Activated CD4-positive, alpha-beta T cell treated with anti-CD3 and anti-CD28 coated beads, Interleukin-2, amount 10 ng/mL, durations not matched to agents 24 days and 14 days (primary cell): ENCODE measurements around the gene IP6K1. TPM values are rescaled to one million over a fixed set of nuclear protein-coding genes. Genes with fewer than 3 reads are reported as not detected.
"Not testable (repeated sequence)": the region's sequence is repeated elsewhere in the genome, so short reads cannot be mapped to it uniquely, and the experiment has no call there.

Experiments
- DNase-seq: peaks from one replicate; pipeline ENCODE4 v3.0.0; 2022
- H3K27ac Mint-ChIP-seq: one replicate; pipeline ENCODE4 v1.8.0; 2022; ENCODE audit warnings: mild to moderate bottlenecking, mixed read lengths
- H3K27me3 Mint-ChIP-seq: one replicate; pipeline ENCODE4 v1.8.0; 2022; ENCODE audit warnings: mixed read lengths
- H3K36me3 Mint-ChIP-seq: one replicate; pipeline ENCODE4 v1.8.0; 2022; ENCODE audit warnings: low read depth, mild to moderate bottlenecking, mixed read lengths
- H3K4me1 Mint-ChIP-seq: one replicate; pipeline ENCODE4 v1.8.0; 2021; ENCODE audit warnings: mixed read lengths
- H3K4me3 Mint-ChIP-seq: one replicate; pipeline ENCODE4 v1.8.0; 2022; ENCODE audit warnings: mild to moderate bottlenecking, moderate library complexity, mixed read lengths
- H3K9me3 Mint-ChIP-seq: one replicate; pipeline ENCODE4 v1.8.0; 2021; ENCODE audit warnings: mixed read lengths
- intact Hi-C: fragments of 100-400 bp; cut with micrococcal nuclease; formaldehyde crosslinking; loops from one replicate; pipeline ENCODE4 v1.15.1; 2023
- total RNA-seq: library from RNA; stranded (reverse); gene quantifications from 2 replicates; pipeline ENCODE4 v1.2.3, GENCODE V29; 2022

The IP6K1 gene
- total RNA-seq, 1 donor from 2014 or later: 42.2 TPM

- intact Hi-C loops: no loop called here
- Mint-ChIP-seq H3K27ac (no peak overlapping the region), H3K4me1 (peaks cover 2% of the 10 kb centered on the region), H3K36me3 (peaks cover 15% of the 10 kb centered on the region), H3K4me3 (no peak overlapping the region), H3K27me3 (no peaks in the 10 kb centered on the region), H3K9me3 (no peaks in the 10 kb centered on the region)
- no peak for DNase-seq
These were observed 86.3 kb downstream of the IP6K1 start for GRCh38 chr3:49700014-49700413.

- intact Hi-C loops: no loop called here
- Mint-ChIP-seq H3K36me3 (peaks cover 15% of the 10 kb centered on the region), H3K4me1 (peaks cover 2% of the 10 kb centered on the region), H3K27ac (no peak overlapping the region), H3K27me3 (no peaks in the 10 kb centered on the region), H3K9me3 (no peaks in the 10 kb centered on the region), H3K4me3 (no peak overlapping the region)
- no peak for DNase-seq
These were observed 86.9 kb downstream of the IP6K1 start for GRCh38 chr3:49699281-49699979.

- H3K4me3 Mint-ChIP-seq, H3K36me3 Mint-ChIP-seq, H3K4me1 Mint-ChIP-seq, intact Hi-C loops, H3K9me3 Mint-ChIP-seq, H3K27me3 Mint-ChIP-seq, DNase-seq, H3K27ac Mint-ChIP-seq: not testable (repeated sequence)
These were observed 90.9 kb downstream of the IP6K1 start for GRCh38 chr3:49695350-49696015.

GRCh38 chr3:49694409-49695070, 91.8 kb downstream of the IP6K1 start:
- H3K27ac Mint-ChIP-seq, intact Hi-C loops, DNase-seq, H3K27me3 Mint-ChIP-seq, H3K4me3 Mint-ChIP-seq, H3K36me3 Mint-ChIP-seq, H3K9me3 Mint-ChIP-seq: not testable (repeated sequence)
- peaks cover 16% of the 10 kb centered on the region for H3K4me1 Mint-ChIP-seq

- H3K27ac Mint-ChIP-seq, H3K36me3 Mint-ChIP-seq, intact Hi-C loops, DNase-seq, H3K9me3 Mint-ChIP-seq, H3K27me3 Mint-ChIP-seq: not testable (repeated sequence)
- H3K4me3 Mint-ChIP-seq: peak overlapping the region; percentile 15
- H3K4me1 Mint-ChIP-seq: peaks cover 20% of the 10 kb centered on the region
These were observed 94.9 kb downstream of the IP6K1 start for GRCh38 chr3:49691481-49691880.

GRCh38 chr3:49690856-49691255, 95.5 kb downstream of the IP6K1 start:
- DNase-seq, intact Hi-C loops, H3K36me3 Mint-ChIP-seq, H3K27me3 Mint-ChIP-seq, H3K27ac Mint-ChIP-seq, H3K9me3 Mint-ChIP-seq: not testable (repeated sequence)
- peaks cover 20% of the 10 kb centered on the region for H3K4me1 Mint-ChIP-seq
- peak overlapping the region; percentile 99 for H3K4me3 Mint-ChIP-seq

- H3K36me3 Mint-ChIP-seq, H3K27me3 Mint-ChIP-seq, H3K9me3 Mint-ChIP-seq, DNase-seq: not testable (repeated sequence)
- peak overlapping the region; percentile 86 for H3K27ac Mint-ChIP-seq
- H3K4me3 Mint-ChIP-seq: peak overlapping the region; percentile 99
- peaks cover 20% of the 10 kb centered on the region for H3K4me1 Mint-ChIP-seq
- intact Hi-C loops: loop anchor here (1.0 kb wide), 1 partner anchor 16 kb away; the partner anchor contains the start of gene APEH
These were observed 96.3 kb downstream of the IP6K1 start for GRCh38 chr3:49689908-49690624.

GRCh38 chr3:49689046-49689907, 97.1 kb downstream of the IP6K1 start, which contains the start of the genes MST1 and RNF123:
MST1 (minus strand) TSS chr3:49689474; CDS start chr3:49688691, 783 bp downstream.
RNF123 (plus strand) TSS chr3:49689557; CDS start chr3:49691166, 1,609 bp downstream.
- peaks cover 20% of the 10 kb centered on the region for H3K4me1 Mint-ChIP-seq
- no peaks in the 10 kb centered on the region for H3K9me3 Mint-ChIP-seq
- peaks cover 4% of the 10 kb centered on the region for H3K36me3 Mint-ChIP-seq
- intact Hi-C loops: loop anchor here (1.0 kb wide), 1 partner anchor 15 kb away; the partner anchor contains the start of gene APEH
- H3K27ac Mint-ChIP-seq: peak within 1 kb of the TSS; percentile 86
- DNase-seq: peak; percentile 98
- H3K27me3 Mint-ChIP-seq: peaks cover 4% of the 10 kb centered on the region
- peak within 1 kb of the TSS; percentile 99 for H3K4me3 Mint-ChIP-seq

GRCh38 chr3:49688338-49689045, 97.8 kb downstream of the IP6K1 start:
- H3K27ac Mint-ChIP-seq: peak overlapping the region; percentile 86
- peak; percentile 69 for DNase-seq
- not testable (repeated sequence) for H3K36me3 Mint-ChIP-seq, H3K27me3 Mint-ChIP-seq, H3K9me3 Mint-ChIP-seq
- intact Hi-C loops: loop anchor here (1.0 kb wide), 1 partner anchor 14 kb away; the partner anchor contains the start of gene APEH
- H3K4me3 Mint-ChIP-seq: peak overlapping the region; percentile 99
- H3K4me1 Mint-ChIP-seq: peaks cover 20% of the 10 kb centered on the region

- peak overlapping the region; percentile 4 for H3K4me3 Mint-ChIP-seq
- peaks cover 17% of the 10 kb centered on the region for H3K4me1 Mint-ChIP-seq
- peak overlapping the region; percentile 41 for H3K27ac Mint-ChIP-seq
- H3K27me3 Mint-ChIP-seq, intact Hi-C loops, H3K36me3 Mint-ChIP-seq, H3K9me3 Mint-ChIP-seq, DNase-seq: not testable (repeated sequence)
These were observed 98.9 kb downstream of the IP6K1 start for GRCh38 chr3:49687424-49687795.

GRCh38 chr3:49686769-49687423, 99.4 kb downstream of the IP6K1 start:
- Mint-ChIP-seq H3K27ac (peak overlapping the region; percentile 41), H3K4me1 (peaks cover 17% of the 10 kb centered on the region), H3K4me3 (peak overlapping the region; percentile 4)
- peak; percentile 78 for DNase-seq
- intact Hi-C loops, H3K27me3 Mint-ChIP-seq, H3K9me3 Mint-ChIP-seq, H3K36me3 Mint-ChIP-seq: not testable (repeated sequence)

GRCh38 chr3:49686346-49686745, 100.0 kb downstream of the IP6K1 start:
- H3K36me3 Mint-ChIP-seq, H3K27ac Mint-ChIP-seq, intact Hi-C loops, H3K27me3 Mint-ChIP-seq, H3K9me3 Mint-ChIP-seq: not testable (repeated sequence)
- H3K4me3 Mint-ChIP-seq: peak overlapping the region; percentile 55
- peak; percentile 67 for DNase-seq
- peaks cover 16% of the 10 kb centered on the region for H3K4me1 Mint-ChIP-seq
